Ectodermal cell (in vitro differentiated cells): Measurements from ENCODE around the gene ATXN10.

ENCODE experiments used
- H3K27ac ChIP-seq: 2 replicates; pipeline ENCODE4 v1.7.0; 2013; ENCODE audit warnings: mild to moderate bottlenecking, low read depth, low read length; ENCODE audit not compliant: insufficient read depth, poor library complexity, severe bottlenecking
- H3K27me3 ChIP-seq: 2 replicates; pipeline ENCODE4 v1.7.0; 2013; ENCODE audit warnings: mild to moderate bottlenecking, low read length; ENCODE audit not compliant: insufficient read depth, control insufficient read depth, poor library complexity, severe bottlenecking
- H3K36me3 ChIP-seq: one replicate; pipeline ENCODE4 v1.7.0; 2013; ENCODE audit warnings: low read length; ENCODE audit not compliant: control insufficient read depth, insufficient read depth
- H3K4me1 ChIP-seq: one replicate; pipeline ENCODE4 v1.7.0; 2013; ENCODE audit warnings: low read length; ENCODE audit not compliant: control insufficient read depth, insufficient read depth
- H3K4me3 ChIP-seq: 2 replicates; pipeline ENCODE4 v1.7.0; 2013; ENCODE audit warnings: low read depth, low read length, control low read depth; ENCODE audit not compliant: insufficient read depth
- H3K9me3 ChIP-seq: 2 replicates; pipeline ENCODE4 v1.7.0; 2013; ENCODE audit warnings: mild to moderate bottlenecking, low read length, moderate library complexity; ENCODE audit not compliant: control insufficient read depth
- WGBS, 2 experiments: methylation state at CpG; one replicate each; pipeline ENCODE4 v1.1.7; 2013; ENCODE audit warnings: missing lambda C conversion rate in 2 of 2; 5-methylcytosine and 5-hydroxymethylcytosine counted together

Gene ATXN10

DNA sequence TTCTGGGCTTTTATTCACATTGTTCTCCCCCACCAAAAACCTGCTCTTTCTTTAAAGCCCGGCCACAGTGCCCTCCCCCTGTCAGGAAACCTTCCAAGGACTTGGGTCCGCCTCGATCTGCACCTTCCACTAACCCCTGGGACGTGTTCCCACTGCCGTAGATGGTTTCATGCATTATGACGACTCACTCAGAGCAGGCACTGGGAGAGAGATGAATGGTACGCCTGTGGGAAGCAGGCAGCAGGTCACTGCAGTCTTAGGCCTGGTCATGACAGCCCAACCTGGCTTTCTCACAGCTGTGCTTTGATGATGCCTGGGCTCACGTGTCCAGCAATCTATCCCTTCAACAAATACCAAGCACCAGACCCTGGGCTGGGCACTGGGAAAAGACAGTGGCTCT, 189.6 kb downstream of the ATXN10 start:
- Histone ChIP-seq H3K4me1 (peaks cover 8% of the 10 kb centered on the region), H3K9me3 (no peaks in the 10 kb centered on the region), H3K36me3 (no peaks in the 10 kb centered on the region), H3K27ac (no peak overlapping the region), H3K27me3 (peaks cover 21% of the 10 kb centered on the region), H3K4me3 (no peak overlapping the region)
- WGBS, 2 experiments: 78 to 85% methylated on average over 8 of the region's 8 CpGs

DNA sequence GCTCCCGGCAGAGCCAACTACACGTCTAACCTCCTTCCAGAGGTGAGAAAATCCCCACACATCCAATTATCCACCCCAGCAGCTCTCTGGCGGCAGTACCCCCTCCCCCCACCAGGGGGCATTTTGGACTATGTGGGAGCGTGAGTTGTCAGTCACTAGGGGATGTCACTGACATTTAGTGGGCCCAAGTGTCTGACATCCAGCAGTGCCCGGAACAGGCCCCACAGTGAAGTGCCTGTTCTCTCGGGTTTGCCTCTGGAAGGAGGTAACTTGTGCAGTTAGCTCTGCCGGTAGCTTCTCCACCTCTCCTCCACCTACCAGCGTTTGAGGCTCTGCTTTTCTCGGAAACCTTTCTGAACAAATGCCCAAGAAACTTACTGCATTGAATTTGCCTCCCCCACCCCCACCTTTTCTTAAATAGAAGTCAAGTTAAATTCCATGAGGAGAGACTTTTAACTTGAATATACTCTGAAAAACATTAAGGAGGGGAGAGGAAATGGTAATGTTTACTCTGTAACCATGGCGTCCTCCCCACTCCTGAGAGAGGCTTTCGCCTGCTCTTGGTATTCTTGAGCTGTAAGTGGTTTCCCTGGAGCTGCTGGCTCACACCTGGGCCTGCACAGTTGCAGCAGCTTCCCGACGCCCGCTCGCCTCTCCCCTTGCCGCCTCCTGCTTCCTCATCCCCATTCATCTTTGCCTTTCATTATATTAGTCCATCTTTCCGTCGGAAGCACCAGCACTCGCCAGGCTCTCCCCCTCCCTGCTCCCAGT, 192.5 kb downstream of the ATXN10 start:
- H3K36me3 ChIP-seq: no peaks in the 10 kb centered on the region
- H3K4me1 ChIP-seq: peaks cover 27% of the 10 kb centered on the region
- no peaks in the 10 kb centered on the region for H3K9me3 ChIP-seq
- no peak overlapping the region for H3K27ac ChIP-seq
- 58 to 62% methylated on average over 19 of the region's 19 CpGs for WGBS, 2 experiments
- H3K4me3 ChIP-seq: no peak overlapping the region
- H3K27me3 ChIP-seq: peaks cover 50% of the 10 kb centered on the region

DNA sequence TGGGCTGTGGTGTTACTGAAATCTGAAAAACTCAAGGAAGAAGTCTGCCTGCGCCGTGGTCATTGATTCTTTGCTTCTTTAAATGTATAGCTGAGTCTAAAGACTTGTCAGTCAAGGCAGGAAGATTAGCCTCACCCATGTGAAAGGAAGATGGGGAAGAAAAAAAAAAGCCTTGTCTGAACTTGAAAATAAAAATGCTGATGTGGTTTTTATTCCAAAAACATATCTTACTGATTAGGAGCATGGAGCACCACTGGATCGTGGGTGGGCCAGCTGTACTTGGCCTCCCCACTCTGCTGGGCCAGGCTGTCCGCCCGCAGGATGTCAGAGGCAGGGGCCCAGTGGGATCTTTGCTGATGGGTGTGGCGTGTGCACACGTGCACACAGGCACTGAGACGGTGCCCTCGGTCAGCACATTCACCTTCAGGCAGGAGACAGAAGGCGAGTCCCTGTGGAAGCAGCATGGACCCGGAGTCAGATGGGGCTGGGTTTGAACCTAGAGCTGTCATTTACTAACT, 193.4 kb downstream of the ATXN10 start:
- Histone ChIP-seq H3K36me3 (no peaks in the 10 kb centered on the region), H3K4me1 (peaks cover 34% of the 10 kb centered on the region), H3K4me3 (no peak overlapping the region), H3K27me3 (peaks cover 58% of the 10 kb centered on the region), H3K27ac (no peak overlapping the region), H3K9me3 (no peaks in the 10 kb centered on the region)
- WGBS, 2 experiments: 92 to 94% methylated on average over 11 of the region's 11 CpGs

DNA sequence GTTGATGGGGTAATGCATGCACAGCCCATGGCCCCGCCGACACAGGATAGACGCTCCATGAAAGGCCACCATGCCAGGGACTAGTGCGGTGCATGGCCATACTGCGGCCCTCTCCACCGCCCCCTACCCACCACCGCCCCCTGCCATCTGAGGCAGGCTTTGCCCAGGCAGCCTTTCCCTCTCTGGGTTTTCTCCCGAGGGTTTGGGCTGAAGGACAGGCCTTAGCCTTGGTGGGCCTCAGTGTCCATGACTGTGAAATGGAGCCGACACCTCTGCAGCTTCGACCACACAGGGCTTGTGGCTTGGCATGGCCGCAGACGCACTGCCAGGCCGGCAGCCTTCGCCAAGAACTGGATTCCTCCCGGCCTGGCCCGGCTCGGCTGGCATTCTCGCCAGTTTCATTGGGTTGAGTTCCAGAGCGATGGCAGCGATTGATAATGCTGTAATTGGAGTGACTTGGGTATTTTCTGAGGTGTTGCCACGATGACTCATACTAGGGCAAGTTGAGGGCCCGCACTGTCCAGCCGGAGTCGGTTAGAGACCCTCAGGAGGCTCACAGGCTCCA, 194.0 kb downstream of the ATXN10 start:
- H3K4me3 ChIP-seq: no peak overlapping the region
- no peaks in the 10 kb centered on the region for H3K36me3 ChIP-seq
- H3K27me3 ChIP-seq: peaks cover 64% of the 10 kb centered on the region
- H3K9me3 ChIP-seq: no peaks in the 10 kb centered on the region
- H3K27ac ChIP-seq: no peak overlapping the region
- WGBS, 2 experiments: 92% methylated on average over 24 of the region's 24 CpGs
- H3K4me1 ChIP-seq: peaks cover 34% of the 10 kb centered on the region

GRCh38 chr22:45866126-45866645, 194.6 kb downstream of the ATXN10 start:
- peaks cover 64% of the 10 kb centered on the region for H3K27me3 ChIP-seq
- WGBS, 2 experiments: 46 to 47% methylated on average over 37 of the region's 37 CpGs
- no peaks in the 10 kb centered on the region for H3K9me3 ChIP-seq
- no peak overlapping the region for H3K27ac ChIP-seq
- H3K36me3 ChIP-seq: no peaks in the 10 kb centered on the region
- peak overlapping the region; percentile 37 for H3K4me3 ChIP-seq
- H3K4me1 ChIP-seq: peaks cover 34% of the 10 kb centered on the region

DNA sequence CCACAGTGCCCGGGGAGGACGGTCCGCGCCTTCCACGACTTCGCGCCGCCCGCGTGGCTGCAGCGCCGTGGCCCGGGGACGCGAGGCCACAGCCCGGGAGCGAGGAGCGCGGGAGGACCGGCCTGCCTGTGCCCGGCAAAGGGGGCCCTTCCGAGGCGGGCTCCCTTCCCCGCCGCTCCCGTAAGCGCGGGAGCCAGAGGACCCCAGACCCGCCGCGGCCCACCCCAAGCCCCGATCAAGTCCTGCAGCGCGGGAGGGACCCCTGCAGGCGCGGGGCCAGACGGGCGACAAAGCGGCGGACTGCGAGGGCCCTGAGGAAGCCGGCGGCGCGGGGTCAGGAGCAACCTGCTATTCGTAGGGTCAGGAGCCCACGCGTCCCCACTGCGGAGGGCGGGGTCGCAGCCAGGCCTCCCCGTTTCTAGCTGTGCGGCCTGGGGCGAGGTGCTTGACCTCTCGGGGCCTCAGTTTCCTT, 195.0 kb downstream of the ATXN10 start:
- peak overlapping the region; percentile 37 for H3K4me3 ChIP-seq
- WGBS, 2 experiments: 4 to 5% methylated on average over 55 of the region's 55 CpGs
- H3K36me3 ChIP-seq: no peaks in the 10 kb centered on the region
- no peak overlapping the region for H3K27ac ChIP-seq
- peaks cover 64% of the 10 kb centered on the region for H3K27me3 ChIP-seq
- H3K9me3 ChIP-seq: no peaks in the 10 kb centered on the region
- H3K4me1 ChIP-seq: peaks cover 34% of the 10 kb centered on the region

GRCh38 chr22:45867118-45867905, 195.7 kb downstream of the ATXN10 start:
- Histone ChIP-seq H3K27me3 (peaks cover 64% of the 10 kb centered on the region), H3K4me1 (peaks cover 34% of the 10 kb centered on the region), H3K36me3 (no peaks in the 10 kb centered on the region), H3K4me3 (peak overlapping the region; percentile 37), H3K9me3 (no peaks in the 10 kb centered on the region), H3K27ac (no peak overlapping the region)
- 2% methylated on average over 87 of the region's 87 CpGs for WGBS, 2 experiments

DNA sequence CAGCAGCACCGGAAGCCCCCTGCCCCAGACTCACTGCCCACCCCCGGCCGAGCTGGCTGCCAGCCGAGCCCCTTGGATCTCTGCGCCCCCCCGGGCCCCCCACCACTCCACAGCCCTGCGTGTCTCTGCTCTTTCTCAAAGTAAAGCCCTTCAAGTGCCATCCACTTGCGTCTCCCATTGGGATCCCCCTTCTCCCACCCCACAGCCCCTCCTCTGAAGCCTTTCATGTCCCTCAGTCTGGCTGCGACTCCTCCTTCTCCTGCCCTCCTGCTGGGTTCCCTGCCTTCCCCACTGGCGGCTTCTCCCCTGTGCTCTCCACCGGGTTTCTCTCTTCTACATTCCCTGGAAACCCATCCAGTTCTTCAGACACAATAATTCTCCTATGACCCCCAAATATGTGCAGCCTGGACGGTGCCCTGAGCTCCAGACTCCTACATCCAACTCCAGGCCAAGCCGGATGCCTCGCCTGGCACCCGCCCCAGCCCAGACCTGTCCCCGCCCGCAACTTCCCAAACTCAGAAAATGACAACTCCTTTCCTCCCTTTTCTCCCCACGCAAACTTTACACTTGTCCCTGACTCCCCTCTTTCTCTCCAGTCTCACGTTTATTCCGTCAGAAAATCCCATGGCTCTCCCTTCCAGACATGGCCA, 196.4 kb downstream of the ATXN10 start:
- Histone ChIP-seq H3K36me3 (no peaks in the 10 kb centered on the region), H3K4me3 (peak overlapping the region; percentile 37), H3K27ac (no peak overlapping the region), H3K9me3 (no peaks in the 10 kb centered on the region), H3K27me3 (peaks cover 64% of the 10 kb centered on the region), H3K4me1 (peaks cover 34% of the 10 kb centered on the region)
- WGBS, 2 experiments: 40% methylated on average over 20 of the region's 20 CpGs

DNA sequence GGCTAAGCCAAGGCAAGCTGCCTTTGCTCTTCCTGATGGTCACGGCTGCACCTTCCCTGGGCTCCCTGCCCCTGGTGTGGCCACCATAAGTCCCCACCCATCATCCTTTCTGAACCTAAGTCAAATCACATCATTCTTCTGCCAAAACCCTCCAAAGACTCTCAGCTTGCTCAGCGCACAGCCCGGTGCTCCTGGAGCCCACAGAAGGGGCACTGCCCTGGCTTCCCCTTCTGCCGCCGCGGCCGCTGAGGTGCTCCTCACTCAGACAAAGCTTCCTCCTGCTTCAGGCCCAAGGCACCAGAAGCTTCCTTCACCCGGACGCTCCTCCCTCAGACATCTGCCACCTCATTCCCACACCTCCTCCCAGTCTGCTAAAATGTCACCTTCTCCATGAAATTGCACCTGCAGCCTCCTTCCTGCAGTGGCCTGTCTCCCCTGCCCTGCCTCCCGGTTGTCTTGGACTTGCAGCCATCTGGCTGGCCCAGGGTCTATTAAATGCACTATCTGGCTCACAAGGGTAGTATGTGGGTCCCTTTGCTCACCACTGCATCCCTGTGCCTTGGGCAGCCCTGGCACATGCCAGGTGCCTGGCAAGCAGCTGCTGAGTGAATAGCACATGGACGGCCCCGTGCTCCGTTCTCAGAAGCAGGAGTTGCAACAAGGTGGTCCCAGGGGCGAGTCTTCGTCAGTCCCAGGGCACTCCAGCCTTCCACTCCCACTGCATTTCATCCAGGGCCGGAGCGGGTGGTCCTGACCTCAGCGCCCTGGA, 197.1 kb downstream of the ATXN10 start:
- 89 to 92% methylated on average over 18 of the region's 18 CpGs for WGBS, 2 experiments
- no peak overlapping the region for H3K4me3 ChIP-seq
- peaks cover 34% of the 10 kb centered on the region for H3K4me1 ChIP-seq
- no peaks in the 10 kb centered on the region for H3K36me3 ChIP-seq
- H3K27me3 ChIP-seq: peaks cover 64% of the 10 kb centered on the region
- no peak overlapping the region for H3K27ac ChIP-seq
- H3K9me3 ChIP-seq: no peaks in the 10 kb centered on the region
